HG02981 (cell line): ENCODE measurements around the gene PTPN23.
"Not testable (repeated sequence)": the region's sequence is repeated elsewhere in the genome, so short reads cannot be mapped to it uniquely, and the experiment has no call there.

Experiments used
- ATAC-seq: cut with Tn5 transposase; IDR thresholded peaks from one replicate; pipeline ENCODE4 v1.9.1; 2021; ENCODE audit warnings: mild to moderate bottlenecking, moderate library complexity; ENCODE audit not compliant: unreplicated experiment

The PTPN23 gene

DNA sequence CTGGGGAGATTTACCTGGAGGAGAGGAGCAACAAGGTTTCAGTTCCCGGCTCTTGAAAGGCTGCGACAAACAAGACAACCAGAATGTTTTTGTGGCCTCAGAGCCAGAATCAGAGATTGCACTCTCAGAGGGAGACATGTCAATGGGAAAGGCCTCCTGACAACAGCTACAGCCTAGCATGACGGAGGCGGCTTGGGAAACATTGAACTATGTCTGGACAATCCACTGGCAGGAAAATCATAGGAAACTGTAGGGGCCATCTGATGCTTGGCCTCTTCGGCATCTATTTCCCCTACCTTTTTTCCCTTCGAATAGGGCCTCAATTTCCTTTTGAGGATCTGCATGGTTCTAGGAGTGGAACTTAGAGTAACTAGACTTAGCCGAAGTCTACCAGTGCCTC is 13.2 kb upstream of the PTPN23 start:
- no peak for ATAC-seq

- not testable (repeated sequence) for ATAC-seq
Measured at GRCh38 chr3:47370020-47370419, 10.8 kb upstream of the PTPN23 start.

- ATAC-seq = no peak
Measured at GRCh38 chr3:47370887-47371697, 9.7 kb upstream of the PTPN23 start.

- ATAC-seq = no peak
Measured at GRCh38 chr3:47374587-47374986, 6.2 kb upstream of the PTPN23 start.

GRCh38 chr3:47376393-47376792 is 4.4 kb upstream of the PTPN23 start:
- no peak for ATAC-seq

- ATAC-seq = no peak
Measured at GRCh38 chr3:47377186-47377585, 3.6 kb upstream of the PTPN23 start.

GRCh38 chr3:47378869-47379268 is 2.0 kb upstream of the PTPN23 start:
- no peak for ATAC-seq

- no peak for ATAC-seq
Measured at GRCh38 chr3:47379411-47379899, 1.4 kb upstream of the PTPN23 start.

DNA sequence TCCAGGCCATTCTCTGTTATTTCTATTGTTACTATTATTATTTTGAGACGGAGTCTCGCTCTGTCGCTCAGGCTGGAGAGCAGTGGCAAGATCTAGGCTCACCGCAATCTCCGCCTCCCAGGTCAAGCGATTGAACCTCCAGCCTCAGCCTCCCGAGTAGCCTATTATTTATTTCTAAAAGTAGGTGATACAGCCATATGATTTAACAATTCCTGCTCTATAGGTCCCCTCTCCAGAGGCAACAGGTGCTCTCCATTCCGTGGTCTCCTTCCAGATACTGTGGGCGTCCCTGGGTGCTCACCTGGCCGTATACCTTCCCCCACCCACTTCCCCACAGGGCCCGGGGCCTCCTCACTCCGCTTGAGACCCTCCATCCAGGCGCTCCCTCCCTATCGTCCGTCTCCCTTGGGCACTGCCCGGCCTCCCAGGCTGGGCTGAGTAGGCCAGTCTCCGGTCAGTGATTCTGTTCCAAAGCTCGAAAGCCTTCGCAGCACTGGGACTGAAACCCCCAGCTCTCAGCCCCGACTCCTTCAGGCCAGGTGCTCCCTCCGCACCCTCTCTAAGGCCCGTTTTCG is 708 bp upstream of the PTPN23 start:
- no peak for ATAC-seq

GRCh38 chr3:47381317-47382157 is 716 bp downstream of the PTPN23 start:
- ATAC-seq = peak; percentile 56

DNA sequence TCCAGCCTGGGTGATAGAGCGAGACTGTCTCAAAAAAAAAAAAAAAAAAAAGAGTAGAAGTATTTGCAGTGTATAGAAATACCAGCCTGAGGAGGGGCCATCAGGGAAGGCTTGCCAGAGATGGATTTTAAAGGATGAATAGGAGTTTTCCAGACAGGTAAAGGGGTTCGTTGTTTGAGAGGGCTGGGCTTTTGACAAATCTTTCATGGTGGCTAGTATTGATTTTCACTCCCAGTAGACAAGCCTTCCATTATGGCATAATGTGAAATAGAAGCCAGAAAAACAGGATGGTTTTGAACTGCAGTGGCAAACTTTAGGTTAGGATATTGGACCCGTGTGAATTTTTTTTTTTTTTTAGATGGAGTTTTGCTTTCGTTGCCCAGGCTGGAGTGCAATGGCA is 3.6 kb downstream of the PTPN23 start:
- ATAC-seq = no peak

DNA sequence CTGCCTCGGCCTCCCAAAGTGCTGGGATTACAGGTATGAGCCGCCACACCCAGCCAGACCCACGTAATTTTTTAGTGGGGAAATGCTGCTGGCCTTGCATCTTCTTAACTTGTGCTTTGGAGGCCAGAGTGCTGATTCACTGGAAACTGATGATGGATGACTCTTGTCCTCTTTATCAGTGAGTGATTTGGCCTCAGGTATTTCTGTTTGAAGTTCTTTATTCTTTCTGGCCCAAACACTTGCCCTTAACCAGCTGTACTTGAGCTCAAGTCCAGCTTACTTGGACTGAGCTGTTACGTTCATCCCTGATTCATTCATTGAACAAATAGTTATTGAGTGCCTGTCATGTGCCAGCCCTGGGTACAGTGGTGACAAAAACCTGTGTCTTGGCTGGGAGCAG is 4.2 kb downstream of the PTPN23 start:
- no peak for ATAC-seq

GRCh38 chr3:47385796-47386195 is 5.0 kb downstream of the PTPN23 start:
- ATAC-seq = no peak

DNA sequence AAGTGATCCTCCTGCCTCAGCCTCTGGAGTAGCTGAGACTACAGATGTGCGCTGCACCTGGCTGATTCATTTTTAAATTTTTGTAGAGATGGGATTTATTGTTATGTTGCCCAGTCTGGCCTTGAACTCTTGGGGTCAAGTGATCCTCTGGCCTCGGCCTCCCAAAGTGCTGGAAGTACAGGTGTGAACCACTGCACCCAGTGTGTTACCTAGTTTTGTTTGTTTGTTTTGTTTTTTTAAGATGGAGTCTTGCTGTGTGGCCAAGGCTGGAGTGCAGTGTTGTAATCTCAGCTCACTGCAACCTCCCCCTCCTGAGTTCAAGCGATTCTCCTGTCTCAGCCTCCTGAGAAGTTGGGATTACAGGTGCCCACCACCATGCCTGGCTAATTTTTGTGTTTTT is 12.1 kb downstream of the PTPN23 start:
- ATAC-seq = no peak

DNA sequence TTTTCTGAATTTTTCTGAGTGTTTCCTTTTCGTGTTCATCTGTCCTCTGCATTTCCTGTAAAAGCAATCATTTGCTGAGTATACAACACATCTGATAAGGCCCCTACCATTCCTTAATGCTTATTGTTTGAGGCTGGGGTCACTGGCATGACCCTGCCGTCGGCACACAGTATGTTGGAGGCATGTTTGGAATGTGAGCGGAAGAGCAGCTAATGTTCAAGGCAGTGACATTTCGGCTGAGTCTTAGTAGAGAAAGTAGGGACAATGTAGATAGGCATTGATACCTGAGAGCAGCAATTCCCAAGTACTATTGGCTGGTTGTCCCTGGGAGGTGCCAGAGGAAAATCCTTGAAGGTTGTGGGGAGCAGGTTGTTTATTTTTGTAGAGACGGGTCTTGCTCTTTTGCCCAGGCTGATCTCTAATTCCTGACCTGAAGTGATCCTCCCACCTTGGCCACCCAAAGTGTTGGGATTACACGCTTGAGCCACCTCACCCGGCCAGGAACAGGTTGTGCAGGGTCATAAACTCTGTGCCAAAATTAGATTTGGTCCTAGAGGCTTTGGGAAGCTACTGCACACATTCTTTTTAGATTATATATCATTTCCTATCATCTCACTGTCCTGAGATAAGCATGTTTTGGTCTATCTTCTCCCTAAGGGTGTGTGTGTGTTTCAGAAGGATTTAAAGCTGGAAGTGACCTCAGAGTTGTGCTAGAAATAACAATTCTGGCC is 13.5 kb downstream of the PTPN23 start:
- no peak for ATAC-seq

GRCh38 chr3:47394881-47395280 is 14.1 kb downstream of the PTPN23 start:
- ATAC-seq = no peak

DNA sequence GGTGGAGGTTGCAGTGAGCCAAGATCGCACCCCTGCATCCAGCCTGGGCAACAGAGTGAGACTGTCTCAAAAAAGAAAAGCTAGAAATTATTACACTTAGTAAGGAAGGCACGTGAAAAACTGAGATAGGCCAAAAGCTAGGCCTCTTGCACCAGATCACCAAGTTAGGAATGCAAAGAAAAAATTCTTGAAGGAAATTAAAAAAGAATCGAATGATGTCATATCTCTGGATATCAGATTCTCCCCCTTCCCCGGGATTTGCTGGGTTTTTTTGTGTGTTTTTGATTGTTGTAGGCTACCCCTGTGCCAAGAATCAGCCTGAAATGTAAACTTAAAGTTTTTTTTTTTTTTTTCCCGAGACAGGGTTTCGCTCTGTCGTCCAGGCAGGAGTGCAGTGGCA is 17.4 kb downstream of the PTPN23 start:
- no peak for ATAC-seq

- ATAC-seq = no peak
Measured at GRCh38 chr3:47399016-47399415, 18.2 kb downstream of the PTPN23 start.

- no peak for ATAC-seq
Measured at GRCh38 chr3:47399531-47400270, 18.9 kb downstream of the PTPN23 start.

DNA sequence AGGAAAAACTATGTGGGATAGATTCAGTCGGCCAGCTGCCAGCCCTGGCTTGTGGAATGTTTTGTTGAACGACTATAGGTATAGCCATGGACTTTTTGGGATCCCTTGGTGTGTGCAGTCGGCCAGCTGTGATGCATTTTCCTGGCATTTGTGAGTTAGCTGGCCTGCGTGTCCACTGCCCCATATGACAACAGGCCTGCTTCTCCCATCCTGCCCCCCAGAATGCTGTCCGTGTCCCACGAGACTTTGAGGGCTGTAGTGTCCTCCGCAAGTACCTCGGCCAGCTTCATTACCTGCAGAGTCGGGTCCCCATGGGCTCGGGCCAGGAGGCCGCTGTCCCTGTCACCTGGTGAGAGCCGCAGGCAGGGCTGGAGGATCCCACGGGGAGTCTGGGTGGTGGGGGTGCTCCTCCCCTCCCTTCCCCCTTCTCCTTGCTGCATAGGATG is 23.6 kb downstream of the PTPN23 start:
- no peak for ATAC-seq
